SK-N-MC (cell line): Measurements from ENCODE around the gene MAX.

ENCODE experiments used
- EZH2 ChIP-seq: fragments of 200-600 bp; sonication (generic); IDR thresholded peaks from one replicate; pipeline ENCODE4 v1.6.1; 2017; ENCODE audit warnings: antibody characterized with exemption
- POLR2AphosphoS5 ChIP-seq: IDR thresholded peaks from 2 replicates; pipeline ENCODE4 v1.6.1; 2012; ENCODE audit warnings: mild to moderate bottlenecking, low read depth, low read length, borderline replicate concordance

- no peak for TF ChIP-seq EZH2
- no peak for TF ChIP-seq POLR2AphosphoS5
Observed at GRCh38 chr14:65106316-65106715, 4.0 kb upstream of the MAX start.
